ENCODE results near the gene ETS1. TPM values are rescaled to one million over a fixed set of nuclear protein-coding genes. Genes with fewer than 3 reads are reported as not detected.

ETS1 gene
- total RNA-seq, 1 donor from 2014 or later, result 62.7 TPM

DNA sequence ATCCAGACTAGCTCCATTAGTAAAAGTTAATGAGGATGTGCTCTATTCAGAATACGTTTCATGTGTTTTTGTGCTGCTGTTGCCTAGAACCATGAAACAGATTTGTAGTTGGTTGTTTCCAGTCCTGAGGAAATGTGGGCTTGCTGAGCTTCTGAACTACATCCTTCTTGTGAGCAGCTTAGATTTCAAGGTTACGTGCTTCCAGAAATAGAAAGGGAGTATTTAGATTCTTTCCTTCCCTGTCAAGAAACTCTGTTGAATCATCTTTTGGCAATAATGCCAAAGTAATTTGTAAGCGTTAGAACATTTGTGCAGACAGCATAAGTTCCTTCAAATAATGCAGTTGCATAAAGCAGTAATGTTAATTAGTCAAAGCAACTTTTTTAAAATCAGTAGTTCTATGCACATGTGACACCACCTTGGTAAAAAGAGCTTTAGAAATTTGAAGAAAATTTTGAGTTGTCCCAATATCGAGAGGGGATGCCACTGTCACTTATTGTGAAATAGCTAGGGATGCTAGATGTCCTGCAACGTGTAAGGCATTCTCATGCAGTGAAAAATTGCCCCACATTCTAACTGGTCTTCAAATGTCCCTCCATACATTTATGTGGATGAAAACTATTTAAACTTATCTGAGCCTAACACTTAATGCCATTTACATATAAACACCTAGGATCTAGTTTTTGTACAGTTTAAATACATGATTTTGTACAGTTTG is 169.6 kb downstream of the ETS1 start:
- H3K36me3 ChIP-seq (ENCODE audit: control insufficient read depth, insufficient read depth, low read length), result no peaks in the 10 kb centered on the region
- peak; percentile 72 for DNase-seq (ENCODE audit: low read depth)
- no peak for FAIRE-seq
- no peak overlapping the region for H3K4me3 ChIP-seq (ENCODE audit: low read depth, low read length)
- TF ChIP-seq, protein P1, sequence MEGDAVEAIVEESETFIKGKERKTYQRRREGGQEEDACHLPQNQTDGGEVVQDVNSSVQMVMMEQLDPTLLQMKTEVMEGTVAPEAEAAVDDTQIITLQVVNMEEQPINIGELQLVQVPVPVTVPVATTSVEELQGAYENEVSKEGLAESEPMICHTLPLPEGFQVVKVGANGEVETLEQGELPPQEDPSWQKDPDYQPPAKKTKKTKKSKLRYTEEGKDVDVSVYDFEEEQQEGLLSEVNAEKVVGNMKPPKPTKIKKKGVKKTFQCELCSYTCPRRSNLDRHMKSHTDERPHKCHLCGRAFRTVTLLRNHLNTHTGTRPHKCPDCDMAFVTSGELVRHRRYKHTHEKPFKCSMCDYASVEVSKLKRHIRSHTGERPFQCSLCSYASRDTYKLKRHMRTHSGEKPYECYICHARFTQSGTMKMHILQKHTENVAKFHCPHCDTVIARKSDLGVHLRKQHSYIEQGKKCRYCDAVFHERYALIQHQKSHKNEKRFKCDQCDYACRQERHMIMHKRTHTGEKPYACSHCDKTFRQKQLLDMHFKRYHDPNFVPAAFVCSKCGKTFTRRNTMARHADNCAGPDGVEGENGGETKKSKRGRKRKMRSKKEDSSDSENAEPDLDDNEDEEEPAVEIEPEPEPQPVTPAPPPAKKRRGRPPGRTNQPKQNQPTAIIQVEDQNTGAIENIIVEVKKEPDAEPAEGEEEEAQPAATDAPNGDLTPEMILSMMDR (IDR thresholded peaks at IDR 0.05; ENCODE audit: insufficient read depth, low read length, severe bottlenecking), result no peak
- no peaks in the 10 kb centered on the region for H3K27me3 ChIP-seq (ENCODE audit: control insufficient read depth, insufficient read depth, low read length)

DNA sequence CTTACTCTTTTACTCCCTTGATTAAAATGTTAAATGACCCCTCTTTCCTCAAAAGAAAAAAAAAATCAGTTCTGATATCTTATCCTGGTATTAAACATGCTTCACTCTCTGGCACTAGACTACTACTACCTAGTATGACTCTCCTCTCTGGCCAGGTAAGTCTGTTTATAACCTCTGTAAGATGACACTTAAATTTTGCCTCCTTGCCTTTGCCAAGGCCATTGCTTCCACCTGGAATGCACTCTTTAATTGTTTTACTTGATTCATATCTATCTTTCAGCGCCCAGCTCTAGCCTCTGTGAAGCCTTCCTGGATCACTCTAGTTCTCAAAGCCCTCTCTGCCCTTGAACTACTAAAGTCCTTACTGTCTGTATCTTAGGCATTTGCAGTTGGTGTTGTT is 170.4 kb downstream of the ETS1 start:
- no peak for FAIRE-seq
- TF ChIP-seq, protein P1 (IDR thresholded peaks at IDR 0.05; ENCODE audit: insufficient read depth, low read length, severe bottlenecking), result no peak
- H3K27me3 ChIP-seq (ENCODE audit: control insufficient read depth, insufficient read depth, low read length), result no peaks in the 10 kb centered on the region

DNA sequence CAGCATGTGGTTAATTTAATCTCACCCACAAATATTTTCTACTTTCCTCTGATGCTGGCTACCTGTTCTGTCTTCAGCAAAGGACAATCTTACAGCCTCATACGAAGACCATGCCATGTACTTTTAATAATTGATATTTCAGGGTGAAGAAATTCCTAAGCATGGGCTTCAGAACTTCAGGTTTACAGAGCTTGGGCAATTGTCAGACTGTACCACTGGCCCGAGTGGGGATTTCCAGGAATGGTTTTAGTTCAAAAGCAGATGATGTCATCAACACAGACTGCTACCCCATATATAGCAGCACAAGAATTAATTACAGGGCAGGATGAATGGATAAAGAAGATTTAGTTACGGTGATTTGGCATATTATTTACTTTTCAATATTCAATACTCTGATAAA is 171.8 kb downstream of the ETS1 start:
- peak; percentile 48 for DNase-seq (ENCODE audit: low read depth)
- no peaks in the 10 kb centered on the region for H3K27me3 ChIP-seq (ENCODE audit: control insufficient read depth, insufficient read depth, low read length)
- no peak for FAIRE-seq
- no peak overlapping the region for H3K4me3 ChIP-seq (ENCODE audit: low read depth, low read length)
- H3K36me3 ChIP-seq (ENCODE audit: control insufficient read depth, insufficient read depth, low read length), result no peaks in the 10 kb centered on the region
- TF ChIP-seq, protein P1 (IDR thresholded peaks at IDR 0.05; ENCODE audit: insufficient read depth, low read length, severe bottlenecking), result no peak

More for the DNA sequence above, 170.4 kb downstream of the ETS1 start:
- Histone ChIP-seq H3K36me3 (ENCODE audit: control insufficient read depth, insufficient read depth, low read length) (no peaks in the 10 kb centered on the region), H3K4me3 (ENCODE audit: low read depth, low read length) (no peak overlapping the region)
- no peak for DNase-seq (ENCODE audit: low read depth)

DNA sequence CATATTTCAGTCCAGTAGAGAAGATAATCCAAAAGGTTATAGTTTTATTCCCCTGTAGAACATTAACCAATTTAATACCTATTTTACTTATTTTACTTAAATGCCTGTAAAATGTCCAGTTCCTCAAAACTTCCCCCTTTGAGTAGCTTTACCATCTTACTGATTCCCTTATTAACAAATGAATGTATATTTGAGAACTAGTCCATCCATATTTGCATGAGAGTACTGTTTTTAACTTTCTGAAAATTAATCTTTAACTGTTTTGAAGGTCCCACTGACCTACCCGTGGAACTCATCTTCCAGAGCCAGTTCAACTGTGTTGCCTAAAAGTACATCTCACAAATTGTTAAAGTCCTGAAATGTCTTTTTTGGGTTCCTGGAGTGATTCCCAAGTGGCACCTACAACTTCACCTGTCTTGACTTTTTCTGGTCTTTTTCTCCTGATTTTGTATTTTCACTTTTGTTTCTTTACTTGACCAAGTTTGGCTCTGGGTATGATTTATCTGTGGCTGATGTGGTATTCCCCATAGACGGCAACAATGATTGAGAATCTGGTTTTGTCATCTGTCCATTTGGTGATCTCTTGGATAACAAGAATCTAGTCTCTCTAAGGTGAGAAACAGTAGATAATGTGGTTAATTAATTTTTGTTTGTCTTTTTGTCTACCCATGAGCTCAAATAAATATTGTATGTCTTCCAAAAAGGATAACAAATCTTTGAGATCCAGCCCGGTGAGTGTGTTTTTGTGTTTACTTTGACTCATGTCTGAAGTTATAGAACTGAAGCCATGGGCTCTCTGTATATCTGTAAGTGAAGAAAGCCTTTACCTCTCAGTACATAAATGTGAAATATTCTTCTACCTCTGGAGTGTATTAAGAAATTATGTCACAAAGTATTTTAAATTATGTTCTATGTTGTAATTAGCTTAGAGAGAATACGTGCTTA is 174.2 kb downstream of the ETS1 start:
- Histone ChIP-seq H3K4me3 (ENCODE audit: low read depth, low read length) (no peak overlapping the region), H3K36me3 (ENCODE audit: control insufficient read depth, insufficient read depth, low read length) (no peaks in the 10 kb centered on the region), H3K27me3 (ENCODE audit: control insufficient read depth, insufficient read depth, low read length) (no peaks in the 10 kb centered on the region)
- DNase-seq (ENCODE audit: low read depth), result peak; percentile 84
- TF ChIP-seq, protein P1 (IDR thresholded peaks at IDR 0.05; ENCODE audit: insufficient read depth, low read length, severe bottlenecking), result no peak
- FAIRE-seq, result no peak

DNA sequence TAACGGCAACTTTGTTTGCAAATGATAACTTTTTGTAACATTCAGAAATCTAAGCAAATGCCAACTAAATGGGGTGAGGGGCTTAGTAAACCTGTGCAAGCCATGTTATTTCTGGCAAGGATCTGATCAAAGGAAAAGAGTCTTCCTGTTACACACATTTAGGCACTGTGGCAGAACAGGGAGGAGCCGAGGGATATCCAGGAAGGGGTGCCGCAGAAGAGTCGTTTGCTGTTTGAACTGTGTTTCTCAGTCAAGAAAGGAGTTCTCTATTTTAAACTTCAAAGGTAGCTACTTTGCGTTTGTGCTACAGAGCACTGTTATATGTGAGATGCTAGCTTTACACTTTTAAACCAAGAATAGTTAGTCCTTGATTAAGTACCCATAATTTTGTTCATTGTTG is 175.5 kb downstream of the ETS1 start:
- Histone ChIP-seq H3K4me3 (ENCODE audit: low read depth, low read length) (no peak overlapping the region), H3K36me3 (ENCODE audit: control insufficient read depth, insufficient read depth, low read length) (no peaks in the 10 kb centered on the region), H3K27me3 (ENCODE audit: control insufficient read depth, insufficient read depth, low read length) (no peaks in the 10 kb centered on the region)
- TF ChIP-seq, protein P1 (IDR thresholded peaks at IDR 0.05; ENCODE audit: insufficient read depth, low read length, severe bottlenecking), result no peak
- no peak for DNase-seq (ENCODE audit: low read depth)
- FAIRE-seq, result no peak

All from bronchial epithelial cell (primary cell).